NCI-H69 (cell line): ENCODE measurements around the gene TRRAP.

Experiments used
- DNase-seq: peaks from one replicate; lab custom pipeline; 2025; lab: John Stamatoyannopoulos, UW

The TRRAP gene

GRCh38 chr7:98902523-98902922 is 24.2 kb downstream of the TRRAP start:
- DNase-seq: peak; percentile 38

GRCh38 chr7:98903246-98903645 is 24.9 kb downstream of the TRRAP start:
- no peak for DNase-seq

- no peak for DNase-seq
These were observed 29.2 kb downstream of the TRRAP start for GRCh38 chr7:98907570-98907969.

- DNase-seq: no peak
These were observed 30.3 kb downstream of the TRRAP start for GRCh38 chr7:98908585-98908984.

GRCh38 chr7:98909487-98909886 is 31.2 kb downstream of the TRRAP start:
- no peak for DNase-seq

GRCh38 chr7:98910427-98910826 is 32.1 kb downstream of the TRRAP start:
- no peak for DNase-seq

GRCh38 chr7:98911916-98912315 is 33.6 kb downstream of the TRRAP start:
- DNase-seq: no peak

GRCh38 chr7:98913026-98913425 is 34.7 kb downstream of the TRRAP start:
- DNase-seq: no peak

GRCh38 chr7:98913612-98914011 is 35.3 kb downstream of the TRRAP start:
- DNase-seq: no peak

- DNase-seq: no peak
These were observed 39.0 kb downstream of the TRRAP start for GRCh38 chr7:98917331-98917730.

GRCh38 chr7:98921608-98922372 is 43.5 kb downstream of the TRRAP start:
- DNase-seq: no peak

- DNase-seq: peak; percentile 31
These were observed 44.3 kb downstream of the TRRAP start for GRCh38 chr7:98922392-98923187.

- no peak for DNase-seq
These were observed 45.2 kb downstream of the TRRAP start for GRCh38 chr7:98923512-98923911.

- no peak for DNase-seq
These were observed 48.8 kb downstream of the TRRAP start for GRCh38 chr7:98927125-98927524.

- DNase-seq: no peak
These were observed 52.1 kb downstream of the TRRAP start for GRCh38 chr7:98930464-98930863.

GRCh38 chr7:98930921-98931320 is 52.6 kb downstream of the TRRAP start:
- no peak for DNase-seq

- no peak for DNase-seq
These were observed 55.0 kb downstream of the TRRAP start for GRCh38 chr7:98933321-98933720.

GRCh38 chr7:98934267-98934666 is 55.9 kb downstream of the TRRAP start:
- DNase-seq: no peak

GRCh38 chr7:98935811-98936210 is 57.5 kb downstream of the TRRAP start:
- DNase-seq: no peak

- no peak for DNase-seq
These were observed 65.0 kb downstream of the TRRAP start for GRCh38 chr7:98943336-98943735.

GRCh38 chr7:98944386-98944785 is 66.1 kb downstream of the TRRAP start:
- DNase-seq: no peak

GRCh38 chr7:98945852-98946251 is 67.5 kb downstream of the TRRAP start:
- DNase-seq: no peak

GRCh38 chr7:98946389-98946788 is 68.1 kb downstream of the TRRAP start:
- DNase-seq: no peak
